Endothelial cell (in vitro differentiated cells): Measurements from ENCODE around the gene HTT. TPM values are rescaled to one million over a fixed set of nuclear protein-coding genes. Genes with fewer than 3 reads are reported as not detected.
A peak's percentile ranks its signal among the peaks of the same experiment; 100 is the strongest.

Source experiments
- DNase-seq: peaks from one replicate; pipeline ENCODE4 v3.0.0; 2021; ENCODE audit warnings: low spot score
- H3K27ac Mint-ChIP-seq: one replicate; pipeline ENCODE4 v1.8.0; 2021; ENCODE audit warnings: mixed read lengths, inconsistent platforms; ENCODE audit not compliant: unreplicated experiment
- H3K27me3 Mint-ChIP-seq: one replicate; pipeline ENCODE4 v1.8.0; 2021; ENCODE audit warnings: mild to moderate bottlenecking, moderate library complexity, mixed read lengths, inconsistent platforms; ENCODE audit not compliant: unreplicated experiment
- H3K36me3 Mint-ChIP-seq: one replicate; pipeline ENCODE4 v1.8.0; 2021; ENCODE audit warnings: mild to moderate bottlenecking, low read depth, mixed read lengths, inconsistent platforms; ENCODE audit not compliant: unreplicated experiment
- H3K4me1 Mint-ChIP-seq: one replicate; pipeline ENCODE4 v1.8.0; 2021; ENCODE audit warnings: mild to moderate bottlenecking, mixed read lengths, inconsistent platforms; ENCODE audit not compliant: unreplicated experiment
- H3K4me3 Mint-ChIP-seq: one replicate; pipeline ENCODE4 v1.8.0; 2021; ENCODE audit warnings: mild to moderate bottlenecking, mixed read lengths, inconsistent platforms; ENCODE audit not compliant: unreplicated experiment
- H3K9me3 Mint-ChIP-seq: one replicate; pipeline ENCODE4 v1.8.0; 2021; ENCODE audit warnings: mixed read lengths, inconsistent platforms; ENCODE audit not compliant: unreplicated experiment
- total RNA-seq: library from RNA; stranded (reverse); fragmentation: NEBNext Ultra II Directional; extraction: Animal tissue kit (Norgen Biotek cat#: 25700); gene quantifications from one replicate; pipeline ENCODE4 v1.2.1, GENCODE V29; 2021; ENCODE audit not compliant: unreplicated experiment
- TF ChIP-seq, protein P1 (sequence below): fragments of 200-600 bp; sonication (generic); IDR thresholded peaks from one replicate; pipeline ENCODE4 v1.5.0; 2021; ENCODE audit warnings: antibody characterized with exemption; ENCODE audit not compliant: unreplicated experiment

The HTT gene
- total RNA-seq, 1 donor from 2014 or later, result 62.4 TPM

DNA sequence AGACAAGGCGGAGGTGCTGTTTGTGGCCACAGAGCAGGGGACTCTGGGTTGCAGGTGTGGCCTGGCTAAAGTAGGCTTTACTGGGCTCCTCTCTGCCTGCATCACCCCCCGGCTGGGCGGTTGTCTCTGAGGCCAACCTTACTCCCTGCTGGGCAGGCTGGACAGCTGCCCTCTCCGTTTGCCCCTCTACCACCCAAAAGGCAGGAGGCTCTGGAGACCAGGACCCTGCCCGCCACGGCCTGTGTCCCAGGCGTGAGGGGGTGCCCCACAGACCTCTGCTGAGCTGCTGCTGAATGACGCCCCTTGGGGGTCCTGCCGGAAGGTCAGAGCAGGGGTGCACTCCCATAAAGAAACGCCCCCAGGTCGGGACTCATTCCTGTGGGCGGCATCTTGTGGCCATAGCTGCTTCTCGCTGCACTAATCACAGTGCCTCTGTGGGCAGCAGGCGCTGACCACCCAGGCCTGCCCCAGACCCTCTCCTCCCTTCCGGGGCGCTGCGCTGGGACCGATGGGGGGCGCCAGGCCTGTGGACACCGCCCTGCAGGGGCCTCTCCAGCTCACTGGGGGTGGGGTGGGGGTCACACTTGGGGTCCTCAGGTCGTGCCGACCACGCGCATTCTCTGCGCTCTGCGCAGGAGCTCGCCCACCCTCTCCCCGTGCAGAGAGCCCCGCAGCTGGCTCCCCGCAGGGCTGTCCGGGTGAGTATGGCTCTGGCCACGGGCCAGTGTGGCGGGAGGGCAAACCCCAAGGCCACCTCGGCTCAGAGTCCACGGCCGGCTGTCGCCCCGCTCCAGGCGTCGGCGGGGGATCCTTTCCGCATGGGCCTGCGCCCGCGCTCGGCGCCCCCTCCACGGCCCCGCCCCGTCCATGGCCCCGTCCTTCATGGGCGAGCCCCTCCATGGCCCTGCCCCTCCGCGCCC is 1.1 kb upstream of the HTT start:
- H3K9me3 Mint-ChIP-seq, result no peaks in the 10 kb centered on the region
- peak; percentile 27 for DNase-seq
- H3K27me3 Mint-ChIP-seq, result peaks cover 2% of the 10 kb centered on the region
- H3K4me1 Mint-ChIP-seq, result peaks cover 7% of the 10 kb centered on the region
- H3K36me3 Mint-ChIP-seq, result no peaks in the 10 kb centered on the region
- TF ChIP-seq, protein P1, sequence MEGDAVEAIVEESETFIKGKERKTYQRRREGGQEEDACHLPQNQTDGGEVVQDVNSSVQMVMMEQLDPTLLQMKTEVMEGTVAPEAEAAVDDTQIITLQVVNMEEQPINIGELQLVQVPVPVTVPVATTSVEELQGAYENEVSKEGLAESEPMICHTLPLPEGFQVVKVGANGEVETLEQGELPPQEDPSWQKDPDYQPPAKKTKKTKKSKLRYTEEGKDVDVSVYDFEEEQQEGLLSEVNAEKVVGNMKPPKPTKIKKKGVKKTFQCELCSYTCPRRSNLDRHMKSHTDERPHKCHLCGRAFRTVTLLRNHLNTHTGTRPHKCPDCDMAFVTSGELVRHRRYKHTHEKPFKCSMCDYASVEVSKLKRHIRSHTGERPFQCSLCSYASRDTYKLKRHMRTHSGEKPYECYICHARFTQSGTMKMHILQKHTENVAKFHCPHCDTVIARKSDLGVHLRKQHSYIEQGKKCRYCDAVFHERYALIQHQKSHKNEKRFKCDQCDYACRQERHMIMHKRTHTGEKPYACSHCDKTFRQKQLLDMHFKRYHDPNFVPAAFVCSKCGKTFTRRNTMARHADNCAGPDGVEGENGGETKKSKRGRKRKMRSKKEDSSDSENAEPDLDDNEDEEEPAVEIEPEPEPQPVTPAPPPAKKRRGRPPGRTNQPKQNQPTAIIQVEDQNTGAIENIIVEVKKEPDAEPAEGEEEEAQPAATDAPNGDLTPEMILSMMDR, result no peak
- no peak overlapping the region for H3K27ac Mint-ChIP-seq
- H3K4me3 Mint-ChIP-seq, result no peak overlapping the region

DNA sequence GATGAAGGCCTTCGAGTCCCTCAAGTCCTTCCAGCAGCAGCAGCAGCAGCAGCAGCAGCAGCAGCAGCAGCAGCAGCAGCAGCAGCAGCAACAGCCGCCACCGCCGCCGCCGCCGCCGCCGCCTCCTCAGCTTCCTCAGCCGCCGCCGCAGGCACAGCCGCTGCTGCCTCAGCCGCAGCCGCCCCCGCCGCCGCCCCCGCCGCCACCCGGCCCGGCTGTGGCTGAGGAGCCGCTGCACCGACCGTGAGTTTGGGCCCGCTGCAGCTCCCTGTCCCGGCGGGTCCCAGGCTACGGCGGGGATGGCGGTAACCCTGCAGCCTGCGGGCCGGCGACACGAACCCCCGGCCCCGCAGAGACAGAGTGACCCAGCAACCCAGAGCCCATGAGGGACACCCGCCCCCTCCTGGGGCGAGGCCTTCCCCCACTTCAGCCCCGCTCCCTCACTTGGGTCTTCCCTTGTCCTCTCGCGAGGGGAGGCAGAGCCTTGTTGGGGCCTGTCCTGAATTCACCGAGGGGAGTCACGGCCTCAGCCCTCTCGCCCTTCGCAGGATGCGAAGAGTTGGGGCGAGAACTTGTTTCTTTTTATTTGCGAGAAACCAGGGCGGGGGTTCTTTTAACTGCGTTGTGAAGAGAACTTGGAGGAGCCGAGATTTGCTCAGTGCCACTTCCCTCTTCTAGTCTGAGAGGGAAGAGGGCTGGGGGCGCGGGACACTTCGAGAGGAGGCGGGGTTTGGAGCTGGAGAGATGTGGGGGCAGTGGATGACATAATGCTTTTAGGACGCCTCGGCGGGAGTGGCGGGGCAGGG is 568 bp downstream of the HTT start:
- Mint-ChIP-seq H3K4me1 (peaks cover 7% of the 10 kb centered on the region), H3K27me3 (no peaks in the 10 kb centered on the region), H3K9me3 (no peaks in the 10 kb centered on the region), H3K27ac (peak overlapping the region; percentile 97), H3K4me3 (peak overlapping the region; percentile 96), H3K36me3 (no peaks in the 10 kb centered on the region)
- TF ChIP-seq, protein P1, result no peak
- peak; percentile 70 for DNase-seq

DNA sequence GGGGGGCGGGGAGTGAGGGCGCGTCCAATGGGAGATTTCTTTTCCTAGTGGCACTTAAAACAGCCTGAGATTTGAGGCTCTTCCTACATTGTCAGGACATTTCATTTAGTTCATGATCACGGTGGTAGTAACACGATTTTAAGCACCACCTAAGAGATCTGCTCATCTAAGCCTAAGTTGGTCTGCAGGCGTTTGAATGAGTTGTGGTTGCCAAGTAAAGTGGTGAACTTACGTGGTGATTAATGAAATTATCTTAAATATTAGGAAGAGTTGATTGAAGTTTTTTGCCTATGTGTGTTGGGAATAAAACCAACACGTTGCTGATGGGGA is 1.1 kb downstream of the HTT start:
- Mint-ChIP-seq H3K4me3 (peak overlapping the region; percentile 96), H3K36me3 (no peaks in the 10 kb centered on the region), H3K27ac (peak overlapping the region; percentile 92), H3K9me3 (no peaks in the 10 kb centered on the region), H3K27me3 (no peaks in the 10 kb centered on the region), H3K4me1 (peaks cover 7% of the 10 kb centered on the region)
- TF ChIP-seq, protein P1, result no peak
- DNase-seq, result no peak

DNA sequence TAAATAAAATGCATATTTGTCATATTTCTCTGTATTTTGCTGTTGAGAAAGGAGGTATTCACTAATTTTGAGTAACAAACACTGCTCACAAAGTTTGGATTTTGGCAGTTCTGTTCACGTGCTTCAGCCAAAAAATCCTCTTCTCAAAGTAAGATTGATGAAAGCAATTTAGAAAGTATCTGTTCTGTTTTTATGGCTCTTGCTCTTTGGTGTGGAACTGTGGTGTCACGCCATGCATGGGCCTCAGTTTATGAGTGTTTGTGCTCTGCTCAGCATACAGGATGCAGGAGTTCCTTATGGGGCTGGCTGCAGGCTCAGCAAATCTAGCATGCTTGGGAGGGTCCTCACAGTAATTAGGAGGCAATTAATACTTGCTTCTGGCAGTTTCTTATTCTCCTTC is 3.3 kb downstream of the HTT start:
- Mint-ChIP-seq H3K27ac (no peak overlapping the region), H3K4me1 (peaks cover 7% of the 10 kb centered on the region), H3K4me3 (no peak overlapping the region), H3K9me3 (no peaks in the 10 kb centered on the region), H3K36me3 (no peaks in the 10 kb centered on the region), H3K27me3 (no peaks in the 10 kb centered on the region)
- DNase-seq, result no peak
- TF ChIP-seq, protein P1, result no peak

DNA sequence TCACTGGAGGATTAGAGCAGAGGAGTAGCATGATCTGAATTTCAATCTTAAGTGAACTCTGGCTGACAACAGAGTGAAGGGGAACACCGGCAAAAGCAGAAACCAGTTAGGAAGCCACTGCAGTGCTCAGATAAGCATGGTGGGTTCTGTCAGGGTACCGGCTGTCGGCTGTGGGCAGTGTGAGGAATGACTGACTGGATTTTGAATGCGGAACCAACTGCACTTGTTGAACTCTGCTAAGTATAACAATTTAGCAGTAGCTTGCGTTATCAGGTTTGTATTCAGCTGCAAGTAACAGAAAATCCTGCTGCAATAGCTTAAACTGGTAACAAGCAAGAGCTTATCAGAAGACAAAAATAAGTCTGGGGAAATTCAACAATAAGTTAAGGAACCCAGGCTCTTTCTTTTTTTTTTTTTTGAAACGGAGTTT is 5.2 kb downstream of the HTT start:
- H3K9me3 Mint-ChIP-seq, result no peaks in the 10 kb centered on the region
- H3K4me1 Mint-ChIP-seq, result peaks cover 7% of the 10 kb centered on the region
- TF ChIP-seq, protein P1, result no peak
- DNase-seq, result no peak
- H3K27ac Mint-ChIP-seq, result no peak overlapping the region
- no peak overlapping the region for H3K4me3 Mint-ChIP-seq
- H3K27me3 Mint-ChIP-seq, result peaks cover 1% of the 10 kb centered on the region
- peaks cover 4% of the 10 kb centered on the region for H3K36me3 Mint-ChIP-seq
